ENCODE measurements around the gene CES2. TPM values are rescaled to one million over a fixed set of nuclear protein-coding genes. Genes with fewer than 3 reads are reported as not detected.
"Not testable (repeated sequence)": the region's sequence is repeated elsewhere in the genome, so short reads cannot be mapped to it uniquely, and the experiment has no call there.

The CES2 gene
- total and polyA plus RNA-seq, 5 donors: 32.4 to 47.6 (median 39.0) TPM

DNA sequence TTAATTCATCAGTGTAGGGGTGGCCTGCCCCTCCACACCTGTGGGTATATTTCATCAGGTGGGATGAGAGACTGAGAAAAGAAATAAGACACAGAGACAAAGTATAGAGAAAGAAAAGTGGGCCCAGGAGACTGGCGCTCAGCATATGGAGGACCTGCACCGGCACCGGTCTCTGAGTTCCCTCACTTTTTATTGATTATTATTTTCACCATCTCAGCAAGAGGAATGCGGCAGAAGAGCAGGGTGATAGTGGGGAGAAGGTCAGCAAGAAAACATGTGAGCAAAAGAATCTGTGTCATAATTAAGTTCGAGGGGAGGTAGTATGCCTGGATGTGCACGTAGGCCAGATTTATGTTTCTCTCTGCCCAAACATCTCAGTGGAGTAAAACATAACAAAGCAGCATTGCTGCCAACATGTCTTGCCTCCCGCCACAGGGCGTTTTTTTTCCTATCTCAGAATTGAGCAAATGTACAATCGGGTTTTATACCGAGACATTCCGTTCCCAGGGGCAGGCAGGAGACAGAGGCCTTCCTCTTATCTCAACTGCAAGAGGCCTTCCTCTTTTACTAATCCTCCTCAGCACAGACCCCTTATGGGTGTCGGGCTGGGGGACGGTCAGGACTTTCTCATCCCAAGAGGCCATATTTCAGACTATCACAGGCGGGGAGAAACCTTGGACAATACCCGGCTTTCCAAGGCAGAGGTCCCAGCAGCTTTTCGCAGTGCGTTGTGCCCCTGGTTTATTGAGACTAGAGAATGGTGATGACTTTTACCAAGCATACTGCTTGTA lies 20.2 kb downstream of the CES2 start:
- DNase-seq; H3K27me3 ChIP-seq (ENCODE audit: control insufficient read depth, insufficient read depth); ATAC-seq; H3K27ac ChIP-seq (ENCODE audit: low read length); H3K9me3 ChIP-seq (ENCODE audit: control insufficient read depth, low read length); intact Hi-C loops (cut with DNase I); H3K4me3 ChIP-seq (ENCODE audit: low read length); H3K4me1 ChIP-seq (ENCODE audit: control insufficient read depth, insufficient read depth, low read length): not testable (repeated sequence)
- 63% methylated on average over 17 of the region's 17 CpGs for WGBS

DNA sequence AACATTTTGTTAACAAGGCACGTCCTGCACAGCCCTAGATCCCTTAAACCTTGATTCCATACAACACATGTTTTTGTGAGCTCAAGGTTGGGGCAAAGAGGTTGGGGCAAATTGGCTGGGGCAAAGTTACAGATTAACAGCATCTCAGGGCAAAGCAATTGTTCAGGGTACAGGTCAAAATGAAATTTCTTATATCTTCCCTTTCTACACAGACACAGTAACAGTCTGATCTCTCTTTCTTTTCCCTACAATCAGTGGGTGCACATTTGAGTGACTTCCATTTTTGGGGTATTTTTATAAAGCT lies 20.8 kb downstream of the CES2 start:
- H3K4me1 ChIP-seq (ENCODE audit: control insufficient read depth, insufficient read depth, low read length); H3K9me3 ChIP-seq (ENCODE audit: control insufficient read depth, low read length); ATAC-seq; intact Hi-C loops (cut with DNase I); H3K27me3 ChIP-seq (ENCODE audit: control insufficient read depth, insufficient read depth); DNase-seq; H3K4me3 ChIP-seq (ENCODE audit: low read length); H3K27ac ChIP-seq (ENCODE audit: low read length): not testable (repeated sequence)
- 86% methylated on average over 1 of the region's 1 CpG for WGBS

DNA sequence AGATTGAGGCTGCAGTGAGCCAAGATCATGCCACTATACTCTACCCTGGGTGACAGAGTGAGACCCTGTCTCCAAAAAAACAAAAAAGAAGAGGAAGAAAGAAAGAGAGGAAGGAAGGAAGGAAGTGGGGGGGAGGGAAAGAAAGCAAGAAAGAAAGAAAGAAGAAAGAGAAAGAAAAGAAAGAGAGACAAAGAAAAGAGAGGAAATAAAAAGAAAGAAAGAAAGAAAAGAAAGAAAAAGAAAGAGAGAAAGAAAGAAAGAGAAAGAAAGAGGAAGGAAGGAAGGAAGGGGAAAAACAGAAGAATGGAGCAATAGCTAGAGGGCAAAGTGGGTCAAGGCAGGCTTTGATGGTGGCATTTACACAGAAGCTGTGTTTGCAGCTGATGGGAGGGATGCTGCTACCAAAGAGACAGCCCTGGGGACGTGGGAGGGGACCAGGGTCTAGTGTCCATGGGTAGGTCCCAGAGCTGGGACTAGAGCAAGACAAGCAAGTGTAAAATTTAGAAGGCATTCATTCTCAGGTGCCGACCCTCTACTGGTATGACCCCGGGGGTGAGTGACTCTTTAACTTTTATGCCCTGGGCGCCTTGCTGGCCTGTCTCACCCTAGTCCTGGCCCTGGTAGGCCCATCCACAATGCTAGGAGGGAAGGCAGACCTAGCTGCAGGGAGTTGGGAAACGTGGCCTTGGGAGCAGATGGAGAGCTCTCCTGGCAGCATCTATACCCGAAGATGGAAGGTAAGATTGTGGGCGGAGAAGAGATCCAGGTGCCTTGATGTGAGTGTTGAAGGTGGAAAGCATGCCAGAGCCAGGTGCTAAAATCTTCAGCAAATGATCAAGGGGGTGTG lies 23.8 kb downstream of the CES2 start:
- no peak overlapping the region for H3K4me3 ChIP-seq (ENCODE audit: low read length)
- no peaks in the 10 kb centered on the region for H3K9me3 ChIP-seq (ENCODE audit: control insufficient read depth, low read length)
- no peaks in the 10 kb centered on the region for H3K27me3 ChIP-seq (ENCODE audit: control insufficient read depth, insufficient read depth)
- DNase-seq (peak in 1 of 3 donors; percentile 34), ATAC-seq (no peak)
- intact Hi-C loops (cut with DNase I): no loop called here
- no peaks in the 10 kb centered on the region for H3K4me1 ChIP-seq (ENCODE audit: control insufficient read depth, insufficient read depth, low read length)
- 81% methylated on average over 7 of the region's 7 CpGs for WGBS
- H3K27ac ChIP-seq (ENCODE audit: low read length): no peak overlapping the region

DNA sequence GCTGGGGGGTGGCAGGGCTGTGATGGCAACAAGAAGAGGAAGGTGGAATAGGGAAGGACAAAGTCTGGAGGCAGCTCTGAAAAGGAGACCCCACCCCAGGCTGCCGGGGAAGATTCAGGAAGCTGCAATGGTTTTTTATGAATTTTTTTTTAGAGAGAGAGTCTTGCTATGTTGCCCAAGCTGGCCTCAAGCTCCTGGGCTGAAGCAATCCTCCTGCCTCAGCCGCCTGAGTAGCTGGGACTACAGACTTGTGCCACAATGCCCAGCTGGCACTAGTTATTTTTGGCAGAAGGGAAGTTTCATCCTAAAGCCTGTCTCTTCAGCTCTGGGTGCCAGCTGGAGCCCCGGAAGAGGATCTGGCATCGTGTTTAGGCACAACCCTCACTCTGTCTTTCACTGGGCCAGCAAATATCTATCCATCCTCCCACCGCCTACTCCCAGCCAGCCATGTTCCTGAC lies 24.4 kb downstream of the CES2 start:
- Histone ChIP-seq H3K27ac (ENCODE audit: low read length) (no peak overlapping the region), H3K9me3 (ENCODE audit: control insufficient read depth, low read length) (no peaks in the 10 kb centered on the region), H3K4me1 (ENCODE audit: control insufficient read depth, insufficient read depth, low read length) (no peaks in the 10 kb centered on the region), H3K27me3 (ENCODE audit: control insufficient read depth, insufficient read depth) (no peaks in the 10 kb centered on the region), H3K4me3 (ENCODE audit: low read length) (no peak overlapping the region)
- peak; percentile 43 to 73 (median 68) for DNase-seq
- intact Hi-C loops (cut with DNase I): no loop called here
- peak; percentile 34 to 44 for ATAC-seq
- WGBS: 58% methylated on average over 5 of the region's 5 CpGs

DNA sequence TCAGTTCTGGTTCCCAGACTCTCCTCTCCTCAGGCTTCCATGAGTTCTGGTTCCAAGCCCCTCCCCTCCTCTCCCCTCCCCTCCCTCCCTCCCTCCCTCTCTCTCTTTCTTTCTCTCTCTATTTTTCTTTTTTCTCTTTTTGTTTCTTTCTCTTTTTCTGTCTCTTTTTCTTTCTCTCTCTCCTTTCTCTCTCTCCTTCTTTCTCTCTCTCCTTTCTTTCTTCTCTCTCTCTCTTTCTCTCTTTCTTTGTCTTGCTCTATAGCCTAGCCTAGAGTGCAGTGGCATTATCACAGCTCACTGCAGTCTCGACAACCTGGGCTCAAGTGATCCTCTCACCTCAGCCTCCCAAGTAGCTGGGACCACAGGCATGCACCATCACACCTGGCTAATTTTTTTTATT lies 25.0 kb downstream of the CES2 start:
- no peak overlapping the region for H3K27ac ChIP-seq (ENCODE audit: low read length)
- H3K4me3 ChIP-seq (ENCODE audit: low read length): no peak overlapping the region
- DNase-seq (no peak), ATAC-seq (no peak)
- H3K4me1 ChIP-seq (ENCODE audit: control insufficient read depth, insufficient read depth, low read length): no peaks in the 10 kb centered on the region
- intact Hi-C loops (cut with DNase I): no loop called here
- WGBS: 82% methylated on average over 1 of the region's 1 CpG
- H3K9me3 ChIP-seq (ENCODE audit: control insufficient read depth, low read length): no peaks in the 10 kb centered on the region
- no peaks in the 10 kb centered on the region for H3K27me3 ChIP-seq (ENCODE audit: control insufficient read depth, insufficient read depth)

DNA sequence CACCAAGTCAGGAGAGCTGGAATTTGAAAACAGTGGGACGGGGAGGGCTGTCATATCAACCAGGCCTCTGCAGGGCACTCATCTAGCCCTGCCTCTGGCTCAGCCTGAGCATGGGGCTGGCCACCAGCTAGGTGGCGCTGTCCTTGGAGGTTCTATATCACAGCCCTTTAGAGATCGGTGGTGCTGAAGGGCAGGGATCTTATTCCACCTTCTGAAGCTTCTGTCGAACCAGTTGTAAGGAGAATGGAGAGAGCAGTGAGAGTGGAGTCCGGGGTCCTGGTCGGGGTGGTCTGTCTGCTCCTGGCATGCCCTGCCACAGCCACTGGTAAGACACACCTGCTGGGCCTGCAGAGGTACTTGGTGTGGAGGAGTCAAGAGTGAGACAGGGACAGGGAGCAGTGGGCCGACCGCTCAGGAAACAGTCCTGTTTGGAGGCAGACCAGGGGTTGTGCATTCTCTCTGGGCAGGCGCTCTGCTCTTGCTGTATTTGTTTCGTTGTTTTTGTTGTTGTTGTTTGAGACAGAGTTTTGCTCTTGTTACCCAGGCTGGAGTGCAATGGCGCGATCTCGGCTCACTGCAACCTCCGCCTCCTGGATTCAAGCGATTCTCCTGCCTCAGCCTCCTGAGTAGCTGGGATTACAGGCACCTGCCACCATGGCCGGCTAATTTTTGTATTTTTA lies 25.9 kb downstream of the CES2 start, which contains the start of gene CES3:
TSS of gene CES3 (plus strand) at position 202 of the 680 bp plus-strand sequence. CDS start at position 244, 42 bp downstream.
- H3K9me3 ChIP-seq (ENCODE audit: control insufficient read depth, low read length): no peaks in the 10 kb centered on the region
- WGBS: 66% methylated on average over 16 of the region's 16 CpGs
- H3K27me3 ChIP-seq (ENCODE audit: control insufficient read depth, insufficient read depth): no peaks in the 10 kb centered on the region
- no peaks in the 10 kb centered on the region for H3K4me1 ChIP-seq (ENCODE audit: control insufficient read depth, insufficient read depth, low read length)
- intact Hi-C loops (cut with DNase I): no loop called here
- ATAC-seq (peak; percentile 64 to 78), DNase-seq (peak; percentile 62 to 83 (median 78))
- H3K4me3 ChIP-seq (ENCODE audit: low read length): no peak within 1 kb of the TSS
- no peak within 1 kb of the TSS for H3K27ac ChIP-seq (ENCODE audit: low read length)

DNA sequence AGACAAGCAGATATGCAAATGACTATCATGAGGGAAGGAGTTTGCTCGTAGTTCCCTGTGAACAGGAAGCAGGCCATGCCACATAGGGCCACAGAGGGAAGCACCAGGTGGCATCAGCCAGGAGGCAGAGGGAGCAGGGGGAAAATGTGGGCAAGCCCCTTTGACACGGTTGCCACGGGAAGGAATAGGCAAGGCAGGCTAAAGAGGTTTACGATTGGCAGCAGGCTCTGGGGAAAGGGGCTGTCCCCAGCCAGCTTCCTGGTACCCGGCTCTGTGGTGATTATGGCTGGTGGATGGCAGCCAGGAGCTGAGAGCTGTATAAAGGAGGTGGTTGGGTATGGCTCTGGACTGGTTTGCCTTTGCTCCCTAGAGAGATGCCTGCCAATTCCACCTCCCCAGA lies 26.6 kb downstream of the CES2 start:
- H3K27ac ChIP-seq (ENCODE audit: low read length): no peak overlapping the region
- peak in 1 of 2 donors; percentile 23 for ATAC-seq
- no peaks in the 10 kb centered on the region for H3K9me3 ChIP-seq (ENCODE audit: control insufficient read depth, low read length)
- no peaks in the 10 kb centered on the region for H3K4me1 ChIP-seq (ENCODE audit: control insufficient read depth, insufficient read depth, low read length)
- intact Hi-C loops (cut with DNase I): no loop called here
- no peaks in the 10 kb centered on the region for H3K27me3 ChIP-seq (ENCODE audit: control insufficient read depth, insufficient read depth)
- no peak overlapping the region for H3K4me3 ChIP-seq (ENCODE audit: low read length)
- 51% methylated on average over 5 of the region's 5 CpGs for WGBS
- DNase-seq: no peak

DNA sequence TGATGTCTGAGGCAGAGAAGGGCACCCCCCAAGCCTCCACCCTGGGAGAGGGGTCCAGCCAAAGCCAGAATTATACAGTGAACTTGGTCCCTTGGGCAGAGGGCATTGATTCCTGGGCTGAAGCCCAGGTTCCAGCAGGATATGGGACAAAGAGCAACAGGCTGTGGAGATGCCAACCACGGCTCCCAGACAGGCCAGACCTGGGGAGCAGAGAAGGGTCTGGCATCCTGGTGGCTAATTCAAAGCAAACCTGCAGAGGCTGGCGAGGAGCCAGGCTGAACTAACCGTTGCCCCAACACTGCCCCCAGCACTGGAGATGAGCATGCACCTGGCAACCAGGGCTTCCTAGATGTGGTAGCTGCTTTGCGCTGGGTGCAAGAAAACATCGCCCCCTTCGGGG lies 28.7 kb downstream of the CES2 start:
- Histone ChIP-seq H3K4me3 (ENCODE audit: low read length) (no peak overlapping the region), H3K9me3 (ENCODE audit: control insufficient read depth, low read length) (no peaks in the 10 kb centered on the region), H3K27me3 (ENCODE audit: control insufficient read depth, insufficient read depth) (no peaks in the 10 kb centered on the region), H3K4me1 (ENCODE audit: control insufficient read depth, insufficient read depth, low read length) (no peaks in the 10 kb centered on the region), H3K27ac (ENCODE audit: low read length) (no peak overlapping the region)
- ATAC-seq (no peak), DNase-seq (peak in 1 of 3 donors; percentile 28)
- intact Hi-C loops (cut with DNase I): no loop called here
- 73% methylated on average over 6 of the region's 6 CpGs for WGBS

DNA sequence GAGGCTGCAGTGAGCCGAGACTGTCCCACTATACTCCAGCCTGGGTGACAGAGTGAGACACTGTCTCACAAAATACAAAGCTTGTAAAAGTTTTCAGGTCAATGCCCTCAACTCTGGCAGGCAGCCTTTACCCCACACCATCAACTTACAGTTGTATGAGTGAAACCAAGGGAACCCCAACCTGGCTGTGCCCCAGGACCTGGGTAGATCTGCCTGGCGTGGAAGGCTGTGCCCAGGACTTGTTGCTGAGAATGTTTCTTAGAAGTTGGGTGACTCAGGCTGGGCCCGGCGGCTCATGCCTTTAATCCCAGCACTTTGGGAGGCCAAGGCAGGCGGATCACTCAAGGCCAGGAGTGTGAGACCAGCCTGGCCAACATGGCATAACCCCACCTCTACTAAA lies 33.5 kb downstream of the CES2 start:
- ATAC-seq (no peak), DNase-seq (peak in 1 of 3 donors; percentile 23)
- WGBS: 84% methylated on average over 5 of the region's 5 CpGs
- Histone ChIP-seq H3K27ac (ENCODE audit: low read length) (no peak overlapping the region), H3K4me1 (ENCODE audit: control insufficient read depth, insufficient read depth, low read length) (no peaks in the 10 kb centered on the region), H3K27me3 (ENCODE audit: control insufficient read depth, insufficient read depth) (no peaks in the 10 kb centered on the region), H3K4me3 (ENCODE audit: low read length) (no peak overlapping the region), H3K9me3 (ENCODE audit: control insufficient read depth, low read length) (no peaks in the 10 kb centered on the region)
- intact Hi-C loops (cut with DNase I): no loop called here

DNA sequence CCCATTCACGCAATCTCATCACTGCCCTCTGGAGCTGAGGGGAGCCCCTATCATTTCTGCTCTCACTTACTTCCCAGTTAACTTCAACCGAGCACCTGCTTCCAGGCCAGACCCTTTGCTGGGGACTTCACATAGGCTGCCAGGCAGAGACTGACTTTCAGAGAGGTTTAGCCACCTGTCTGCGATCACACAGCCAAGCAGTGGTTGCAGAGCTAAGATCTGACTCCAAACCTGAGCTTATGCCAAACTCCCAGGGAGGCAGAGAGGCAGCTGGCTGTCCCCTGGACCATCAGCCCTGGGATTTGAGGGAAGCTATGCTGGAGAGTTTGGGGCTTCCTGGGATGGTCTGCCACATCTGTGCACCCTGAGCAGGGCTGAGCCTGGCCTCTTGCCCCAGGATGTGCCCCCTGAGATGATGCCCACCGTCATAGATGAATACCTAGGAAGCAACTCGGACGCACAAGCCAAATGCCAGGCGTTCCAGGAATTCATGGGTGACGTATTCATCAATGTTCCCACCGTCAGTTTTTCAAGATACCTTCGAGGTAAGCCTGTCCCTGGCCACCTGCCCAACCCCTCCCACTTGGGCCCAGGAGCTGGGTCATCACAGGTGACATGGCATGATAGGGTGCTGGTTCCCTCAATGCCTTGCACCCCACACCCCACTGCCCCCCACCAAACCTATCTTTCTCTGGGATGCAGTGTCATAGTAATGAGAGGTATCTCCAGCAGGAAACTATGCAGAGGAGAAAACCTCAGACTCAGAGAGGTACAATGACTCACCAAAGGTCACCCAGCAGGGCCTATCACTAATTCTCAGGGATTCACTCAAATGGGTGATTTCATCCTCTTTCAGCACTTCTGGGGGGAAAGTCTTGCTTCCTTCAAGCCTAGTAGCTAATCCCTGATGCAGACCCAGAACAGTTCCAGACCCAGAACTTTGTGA lies 35.7 kb downstream of the CES2 start:
- Histone ChIP-seq H3K4me1 (ENCODE audit: control insufficient read depth, insufficient read depth, low read length) (no peaks in the 10 kb centered on the region), H3K9me3 (ENCODE audit: control insufficient read depth, low read length) (no peaks in the 10 kb centered on the region), H3K4me3 (ENCODE audit: low read length) (no peak overlapping the region), H3K27me3 (ENCODE audit: control insufficient read depth, insufficient read depth) (no peaks in the 10 kb centered on the region), H3K27ac (ENCODE audit: low read length) (no peak overlapping the region)
- intact Hi-C loops (cut with DNase I): no loop called here
- 75% methylated on average over 10 of the region's 10 CpGs for WGBS
- peak in 1 of 3 donors; percentile 32 for DNase-seq
- ATAC-seq: no peak

All from right cardiac atrium (tissue), 5 donors.